Ishikawa (cell line): ENCODE measurements around the gene MEP1A.
A peak's percentile ranks its signal among the peaks of the same experiment; 100 is the strongest.

ENCODE experiments used
- RAD21 ChIP-seq: IDR thresholded peaks from 2 replicates; pipeline ENCODE4 v1.6.1; 2012; ENCODE audit warnings: low read depth
- REST ChIP-seq: IDR thresholded peaks from 2 replicates; pipeline ENCODE4 v1.6.1; 2012; ENCODE audit warnings: low read depth, mild to moderate bottlenecking
- TAF1 ChIP-seq: IDR thresholded peaks from 2 replicates; pipeline ENCODE4 v1.6.1; 2012; ENCODE audit warnings: low read depth, mild to moderate bottlenecking
- TEAD4 ChIP-seq: IDR thresholded peaks from 2 replicates; pipeline ENCODE4 v1.6.1; 2012
- TF ChIP-seq, protein P1 (sequence below): IDR thresholded peaks from 2 replicates; pipeline ENCODE4 v1.6.1; 2012

- TF ChIP-seq, protein P1, sequence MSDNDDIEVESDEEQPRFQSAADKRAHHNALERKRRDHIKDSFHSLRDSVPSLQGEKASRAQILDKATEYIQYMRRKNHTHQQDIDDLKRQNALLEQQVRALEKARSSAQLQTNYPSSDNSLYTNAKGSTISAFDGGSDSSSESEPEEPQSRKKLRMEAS = no peak
- TF ChIP-seq TAF1 = no peak
- TF ChIP-seq TEAD4 = no peak
- TF ChIP-seq RAD21 = peak; percentile 97
- TF ChIP-seq REST = no peak
These were observed 55.6 kb downstream of the MEP1A start for GRCh38 chr6:46848684-46849360.
